SK-N-SH (cell line): ENCODE data around the gene GPD1. TPM values are rescaled to one million over a fixed set of nuclear protein-coding genes. Genes with fewer than 3 reads are reported as not detected.

Source experiments
- CTCF ChIA-PET: fragments of 300-600, 350-600 bp; formaldehyde crosslinking; extraction: SDS; loops from one replicate; lab custom pipeline; 2021; lab: Yijun Ruan, JAX
- POLR2A ChIA-PET: fragments of 350-600 bp; sonication (Branson Sonifier 250); formaldehyde crosslinking; extraction: SDS; loops from one replicate; lab custom pipeline; 2020; ENCODE audit warnings: antibody characterized with exemption, inconsistent platforms; lab: Yijun Ruan, JAX
- DNase-seq: peaks from one replicate; pipeline ENCODE4 v3.0.0; 2012
- H2AFZ ChIP-seq: fragments of 200-600 bp; sonication (generic); 2 replicates; pipeline ENCODE4 v1.8.1; 2016; ENCODE audit warnings: antibody characterized with exemption, mild to moderate bottlenecking, low read depth
- H3F3A ChIP-seq: fragments of 200-600 bp; sonication (generic); replicated peaks from 2 replicates; pipeline ENCODE3; 2016; ENCODE audit warnings: antibody characterized with exemption, mild to moderate bottlenecking; ENCODE audit not compliant: insufficient read depth
- H3K27ac ChIP-seq, 2 experiments: fragments of 200-500 bp in 1 of 2; fragments of 200-600 bp in 1 of 2; sonication (Bioruptor generic) in 1 of 2; sonication (generic), shearing (Covaris generic) in 1 of 2; 2 replicates each; pipeline versions ENCODE4 v1.5.1 to v1.6.1; 2014 to 2016; ENCODE audit warnings: low read depth in 2 of 2, inconsistent platforms in 1 of 2, low read length in 1 of 2, mild to moderate bottlenecking in 1 of 2, mixed read lengths in 1 of 2
- H3K27me3 ChIP-seq: fragments of 200-600 bp; sonication (generic), shearing (Covaris generic); 2 replicates; pipeline ENCODE4 v1.6.1; 2016; ENCODE audit warnings: mixed run types; ENCODE audit not compliant: insufficient read depth
- H3K36me3 ChIP-seq, 2 experiments: fragments of 200-500 bp in 1 of 2; fragments of 200-600 bp in 1 of 2; sonication (Bioruptor generic) in 1 of 2; sonication (generic) in 1 of 2; replicated peaks in 1 of 2; 2 replicates each; pipeline versions ENCODE3 to v1.5.1; 2014 to 2016; ENCODE audit warnings: low read length in 1 of 2, mild to moderate bottlenecking in 1 of 2; ENCODE audit not compliant: insufficient read depth in 2 of 2, control insufficient read depth in 1 of 2
- H3K4me1 ChIP-seq, 2 experiments: fragments of 200-500 bp in 1 of 2; fragments of 200-600 bp in 1 of 2; sonication (Bioruptor generic) in 1 of 2; sonication (generic), shearing (Covaris generic) in 1 of 2; 2 replicates each; pipeline versions ENCODE4 v1.5.1 to v1.6.1; 2014 to 2016; ENCODE audit warnings: low read depth in 1 of 2, low read length in 1 of 2, mixed run types in 1 of 2; ENCODE audit not compliant: insufficient read depth in 2 of 2, control insufficient read depth in 1 of 2
- H3K4me2 ChIP-seq: fragments of 200-600 bp; sonication (generic), shearing (Covaris generic); 2 replicates; pipeline ENCODE4 v1.6.1; 2017; ENCODE audit warnings: mixed run types
- H3K4me3 ChIP-seq, 2 experiments: fragments of 200-500 bp in 1 of 2; fragments of 200-600 bp in 1 of 2; sonication (Bioruptor generic) in 1 of 2; sonication (generic), shearing (Covaris generic) in 1 of 2; 2 replicates each; pipeline versions ENCODE4 v1.5.1 to v1.8.1; 2014 to 2016; ENCODE audit warnings: low read depth in 2 of 2, inconsistent platforms in 1 of 2, low read length in 1 of 2, mild to moderate bottlenecking in 1 of 2, mixed read lengths in 1 of 2, moderate library complexity in 1 of 2
- H3K79me2 ChIP-seq: fragments of 200-600 bp; sonication (generic); 2 replicates; pipeline ENCODE4 v1.8.1; 2017; ENCODE audit warnings: mild to moderate bottlenecking; ENCODE audit not compliant: insufficient read depth
- H3K9ac ChIP-seq: fragments of 200-600 bp; sonication (generic); 2 replicates; pipeline ENCODE4 v1.6.1; 2017; ENCODE audit warnings: mixed run types
- H3K9me2 ChIP-seq: fragments of 200-600 bp; sonication (generic); 2 replicates; pipeline ENCODE4 v1.6.1; 2017; ENCODE audit warnings: mixed run types
- H3K9me3 ChIP-seq: fragments of 200-600 bp; sonication (generic); 2 replicates; pipeline ENCODE4 v1.6.1; 2017; ENCODE audit warnings: mixed run types, mild to moderate bottlenecking, moderate library complexity
- H4K20me1 ChIP-seq: fragments of 200-600 bp; sonication (generic); 2 replicates; pipeline ENCODE4 v1.6.1; 2017; ENCODE audit warnings: mild to moderate bottlenecking, mixed run types; ENCODE audit not compliant: insufficient read depth
- CHD2 ChIP-seq: fragments of 150-350 bp; IDR thresholded peaks from 2 replicates; pipeline ENCODE4 v1.6.1; 2018; ENCODE audit warnings: low read length; ENCODE audit not compliant: partially characterized antibody
- ELF1 ChIP-seq: IDR thresholded peaks from 2 replicates; pipeline ENCODE4 v1.4.0; 2012
- EZH2phosphoT487 ChIP-seq: fragments of 200-600 bp; sonication (generic); IDR thresholded peaks from 2 replicates; pipeline ENCODE4 v1.6.1; 2017; ENCODE audit warnings: low read depth, mixed run types, mild to moderate bottlenecking, antibody characterized with exemption, moderate library complexity, borderline replicate concordance
- FOSL2 ChIP-seq: IDR thresholded peaks from 2 replicates; pipeline ENCODE4 v1.4.0; 2012; ENCODE audit warnings: low read depth, mild to moderate bottlenecking, moderate library complexity, borderline replicate concordance
- FOXJ3 ChIP-seq: sonication (generic); formaldehyde crosslinking; IDR thresholded peaks from 2 replicates; pipeline ENCODE4 v1.5.1; 2020; ENCODE audit warnings: mild to moderate bottlenecking, missing genetic modification reagents
- MEF2A ChIP-seq: IDR thresholded peaks from 2 replicates; pipeline ENCODE4 v1.4.0; 2012; ENCODE audit warnings: low read depth, borderline replicate concordance
- MXI1 ChIP-seq: IDR thresholded peaks from 2 replicates; pipeline ENCODE4 v1.6.1; 2012; ENCODE audit warnings: mild to moderate bottlenecking, low read depth, low read length, improper control_type of control experiment
- NFIC ChIP-seq: IDR thresholded peaks from 2 replicates; pipeline ENCODE4 v1.4.0; 2012; ENCODE audit warnings: borderline replicate concordance
- PBX3 ChIP-seq: IDR thresholded peaks from 2 replicates; pipeline ENCODE4; 2012
- RCOR1 ChIP-seq: fragments of 150-350 bp; IDR thresholded peaks from 2 replicates; pipeline ENCODE4 v1.6.1; 2017; ENCODE audit warnings: antibody characterized with exemption, low read length
- RFX5 ChIP-seq: IDR thresholded peaks from 2 replicates; pipeline ENCODE4 v1.6.1; 2012; ENCODE audit warnings: mild to moderate bottlenecking, improper control_type of control experiment, low read length
- SIN3A ChIP-seq: IDR thresholded peaks from 2 replicates; pipeline ENCODE4 v1.6.1; 2012; ENCODE audit warnings: low read depth, mild to moderate bottlenecking, low read length, moderate library complexity, borderline replicate concordance
- TCF12 ChIP-seq: IDR thresholded peaks from 2 replicates; pipeline ENCODE4 v1.4.0; 2012
- TEAD4 ChIP-seq: IDR thresholded peaks from 2 replicates; pipeline ENCODE4 v1.4.0; 2012; ENCODE audit warnings: mild to moderate bottlenecking, borderline replicate concordance; ENCODE audit not compliant: insufficient read depth
- USF1 ChIP-seq: IDR thresholded peaks from 2 replicates; pipeline ENCODE4 v1.4.0; 2012; ENCODE audit warnings: low read depth, borderline replicate concordance
- USF2 ChIP-seq: fragments of 150-350 bp; IDR thresholded peaks from 2 replicates; pipeline ENCODE4 v1.6.1; 2017; ENCODE audit warnings: antibody characterized with exemption, low read length, low read depth, borderline replicate concordance
- polyA plus RNA-seq, 3 experiments: library from polyadenylated mRNA; depleted of rRNA; stranded (reverse); fragments of >200 nt; gene quantifications; 2 replicates each; pipeline ENCODE4 v1.2.3, GENCODE V29; 2012
- TF ChIP-seq, protein P1 (sequence below): fragments of 200-600 bp; sonication (generic); IDR thresholded peaks from 2 replicates; pipeline ENCODE4 v1.6.1; 2017; ENCODE audit warnings: antibody characterized with exemption, mild to moderate bottlenecking, moderate library complexity
- TF ChIP-seq, protein P2 (sequence below): IDR thresholded peaks from 2 replicates; pipeline ENCODE4 v1.4.0; 2012; ENCODE audit warnings: low read depth
- TF ChIP-seq, protein P3 (sequence below): fragments of 150-350 bp; IDR thresholded peaks from 2 replicates; pipeline ENCODE4 v1.6.1; 2016; ENCODE audit warnings: mild to moderate bottlenecking, low read depth, low read length
- TF ChIP-seq, protein P4 (sequence below): IDR thresholded peaks from 2 replicates; pipeline ENCODE4 v1.4.0; 2012; ENCODE audit warnings: low read depth, borderline replicate concordance

GPD1 gene
- polyA plus RNA-seq, 1 of the 3 experiments (the other 2 are of a cell fraction), result 0.07 TPM

DNA sequence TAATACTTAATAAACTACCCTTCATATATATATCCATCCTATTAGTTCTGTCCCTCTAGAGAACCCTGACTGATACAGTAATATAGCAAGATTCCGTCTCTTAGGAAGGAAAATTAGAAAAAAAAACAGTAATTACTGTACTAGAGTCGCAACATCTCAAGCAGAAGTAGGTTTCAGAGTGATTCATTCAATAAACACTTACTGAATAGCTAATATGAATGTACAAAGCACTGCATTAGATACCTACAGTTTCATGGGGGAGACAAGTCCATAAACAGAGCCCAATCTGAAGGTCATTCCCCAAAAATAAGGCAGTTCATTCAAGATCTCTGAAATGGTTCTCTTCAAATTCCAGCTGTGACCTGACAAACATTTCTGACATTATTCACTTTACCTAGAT, 53.5 kb downstream of the GPD1 start (continued):
- TF ChIP-seq PBX3, result no peak
- no peak for TF ChIP-seq EZH2phosphoT487
- TF ChIP-seq RFX5, result no peak

- H3K79me2 ChIP-seq, result peaks cover 98% of the 10 kb centered on the region
- CTCF ChIA-PET, result interaction anchor here (0.9 kb wide), 1 partner anchor 28 kb away, joined by 4 read pairs; no protein-coding TSS in a partner anchor
- TF ChIP-seq USF2 (no peak), USF1 (no peak), MXI1 (no peak), ELF1 (no peak), TCF12 (no peak), CHD2 (no peak), NFIC (no peak), RCOR1 (no peak), SIN3A (no peak), MEF2A (no peak), FOXJ3 (no peak), PBX3 (no peak), FOSL2 (no peak), TEAD4 (no peak), EZH2phosphoT487 (no peak)
- TF ChIP-seq, protein P1, sequence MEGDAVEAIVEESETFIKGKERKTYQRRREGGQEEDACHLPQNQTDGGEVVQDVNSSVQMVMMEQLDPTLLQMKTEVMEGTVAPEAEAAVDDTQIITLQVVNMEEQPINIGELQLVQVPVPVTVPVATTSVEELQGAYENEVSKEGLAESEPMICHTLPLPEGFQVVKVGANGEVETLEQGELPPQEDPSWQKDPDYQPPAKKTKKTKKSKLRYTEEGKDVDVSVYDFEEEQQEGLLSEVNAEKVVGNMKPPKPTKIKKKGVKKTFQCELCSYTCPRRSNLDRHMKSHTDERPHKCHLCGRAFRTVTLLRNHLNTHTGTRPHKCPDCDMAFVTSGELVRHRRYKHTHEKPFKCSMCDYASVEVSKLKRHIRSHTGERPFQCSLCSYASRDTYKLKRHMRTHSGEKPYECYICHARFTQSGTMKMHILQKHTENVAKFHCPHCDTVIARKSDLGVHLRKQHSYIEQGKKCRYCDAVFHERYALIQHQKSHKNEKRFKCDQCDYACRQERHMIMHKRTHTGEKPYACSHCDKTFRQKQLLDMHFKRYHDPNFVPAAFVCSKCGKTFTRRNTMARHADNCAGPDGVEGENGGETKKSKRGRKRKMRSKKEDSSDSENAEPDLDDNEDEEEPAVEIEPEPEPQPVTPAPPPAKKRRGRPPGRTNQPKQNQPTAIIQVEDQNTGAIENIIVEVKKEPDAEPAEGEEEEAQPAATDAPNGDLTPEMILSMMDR, result no peak
- TF ChIP-seq, protein P2, sequence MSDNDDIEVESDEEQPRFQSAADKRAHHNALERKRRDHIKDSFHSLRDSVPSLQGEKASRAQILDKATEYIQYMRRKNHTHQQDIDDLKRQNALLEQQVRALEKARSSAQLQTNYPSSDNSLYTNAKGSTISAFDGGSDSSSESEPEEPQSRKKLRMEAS, result no peak
- TF ChIP-seq, protein P3, sequence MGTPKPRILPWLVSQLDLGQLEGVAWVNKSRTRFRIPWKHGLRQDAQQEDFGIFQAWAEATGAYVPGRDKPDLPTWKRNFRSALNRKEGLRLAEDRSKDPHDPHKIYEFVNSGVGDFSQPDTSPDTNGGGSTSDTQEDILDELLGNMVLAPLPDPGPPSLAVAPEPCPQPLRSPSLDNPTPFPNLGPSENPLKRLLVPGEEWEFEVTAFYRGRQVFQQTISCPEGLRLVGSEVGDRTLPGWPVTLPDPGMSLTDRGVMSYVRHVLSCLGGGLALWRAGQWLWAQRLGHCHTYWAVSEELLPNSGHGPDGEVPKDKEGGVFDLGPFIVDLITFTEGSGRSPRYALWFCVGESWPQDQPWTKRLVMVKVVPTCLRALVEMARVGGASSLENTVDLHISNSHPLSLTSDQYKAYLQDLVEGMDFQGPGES, result no peak
- TF ChIP-seq, protein P4, sequence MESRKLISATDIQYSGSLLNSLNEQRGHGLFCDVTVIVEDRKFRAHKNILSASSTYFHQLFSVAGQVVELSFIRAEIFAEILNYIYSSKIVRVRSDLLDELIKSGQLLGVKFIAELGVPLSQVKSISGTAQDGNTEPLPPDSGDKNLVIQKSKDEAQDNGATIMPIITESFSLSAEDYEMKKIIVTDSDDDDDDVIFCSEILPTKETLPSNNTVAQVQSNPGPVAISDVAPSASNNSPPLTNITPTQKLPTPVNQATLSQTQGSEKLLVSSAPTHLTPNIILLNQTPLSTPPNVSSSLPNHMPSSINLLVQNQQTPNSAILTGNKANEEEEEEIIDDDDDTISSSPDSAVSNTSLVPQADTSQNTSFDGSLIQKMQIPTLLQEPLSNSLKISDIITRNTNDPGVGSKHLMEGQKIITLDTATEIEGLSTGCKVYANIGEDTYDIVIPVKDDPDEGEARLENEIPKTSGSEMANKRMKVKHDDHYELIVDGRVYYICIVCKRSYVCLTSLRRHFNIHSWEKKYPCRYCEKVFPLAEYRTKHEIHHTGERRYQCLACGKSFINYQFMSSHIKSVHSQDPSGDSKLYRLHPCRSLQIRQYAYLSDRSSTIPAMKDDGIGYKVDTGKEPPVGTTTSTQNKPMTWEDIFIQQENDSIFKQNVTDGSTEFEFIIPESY, result no peak
Measured at GRCh38 chr12:50160643-50161042, 56.8 kb downstream of the GPD1 start.

More at GRCh38 chr12:50160643-50161042, 56.8 kb downstream of the GPD1 start:
- Histone ChIP-seq H3K27ac (no peak overlapping the region), H3K36me3 (no peaks in the 10 kb centered on the region), H2AFZ (no peak overlapping the region), H3K9ac (no peak overlapping the region), H3K9me3 (no peaks in the 10 kb centered on the region), H3F3A (peaks cover 15% of the 10 kb centered on the region), H3K4me2 (no peak overlapping the region), H3K27me3 (no peaks in the 10 kb centered on the region), H3K4me3 (no peak overlapping the region), H4K20me1 (peaks cover 22% of the 10 kb centered on the region), H3K9me2 (no peaks in the 10 kb centered on the region), H3K4me1 (0 out of 4 replicates have a peak, but pooled peaks cover 0 to 1% of the 10 kb centered on the region in 2 experiments)
- no peak for DNase-seq
- POLR2A ChIA-PET, result interaction anchor here (0.7 kb wide), 1 partner anchor 32 kb away, joined by 3 read pairs; no protein-coding TSS in a partner anchor
